Measurements from ENCODE around the gene SYPL2. TPM values are rescaled to one million over a fixed set of nuclear protein-coding genes. Genes with fewer than 3 reads are reported as not detected.
"Not testable (repeated sequence)": the region's sequence is repeated elsewhere in the genome, so short reads cannot be mapped to it uniquely, and the experiment has no call there.

Gene SYPL2
- total and polyA plus RNA-seq, 2 donors = 2.4 to 4.5 TPM

GRCh38 chr1:109445949-109446695 is 20.2 kb upstream of the SYPL2 start:
- WGBS = 51% methylated on average over 11 of the region's 11 CpGs
- H3K4me3 ChIP-seq (ENCODE audit: low read depth, low read length); H3K36me3 ChIP-seq (ENCODE audit: insufficient read depth); DNase-seq (ENCODE audit: extremely low spot score); H3K4me1 ChIP-seq (ENCODE audit: insufficient read depth); H3K27ac ChIP-seq (ENCODE audit: low read depth): not testable (repeated sequence)

GRCh38 chr1:109447524-109447923 is 18.8 kb upstream of the SYPL2 start:
- Histone ChIP-seq H3K4me1 (ENCODE audit: insufficient read depth) (no peaks in the 10 kb centered on the region), H3K27ac (ENCODE audit: low read depth) (no peak overlapping the region), H3K4me3 (ENCODE audit: low read depth, low read length) (no peak overlapping the region), H3K36me3 (ENCODE audit: insufficient read depth) (no peaks in the 10 kb centered on the region)
- 67% methylated on average over 4 of the region's 4 CpGs for WGBS
- no peak for DNase-seq (ENCODE audit: extremely low spot score)

GRCh38 chr1:109454497-109455133 is 11.7 kb upstream of the SYPL2 start:
- Histone ChIP-seq H3K4me3 (ENCODE audit: low read depth, low read length) (no peak overlapping the region), H3K36me3 (ENCODE audit: insufficient read depth) (no peaks in the 10 kb centered on the region), H3K4me1 (ENCODE audit: insufficient read depth) (no peaks in the 10 kb centered on the region), H3K27ac (ENCODE audit: low read depth) (no peak overlapping the region)
- DNase-seq (ENCODE audit: extremely low spot score) = no peak
- WGBS = 96% methylated on average over 1 of the region's 1 CpG

- no peaks in the 10 kb centered on the region for H3K36me3 ChIP-seq (ENCODE audit: insufficient read depth)
- H3K4me1 ChIP-seq (ENCODE audit: insufficient read depth) = no peaks in the 10 kb centered on the region
- no peak overlapping the region for H3K4me3 ChIP-seq (ENCODE audit: low read depth, low read length)
- no peak overlapping the region for H3K27ac ChIP-seq (ENCODE audit: low read depth)
- DNase-seq (ENCODE audit: extremely low spot score) = no peak
- 86% methylated on average over 4 of the region's 4 CpGs for WGBS
These were observed 8.5 kb upstream of the SYPL2 start for GRCh38 chr1:109457819-109458218.

- DNase-seq (ENCODE audit: extremely low spot score) = no peak
- WGBS = 4% methylated on average over 24 of the region's 24 CpGs
- Histone ChIP-seq H3K4me3 (ENCODE audit: low read depth, low read length) (peak overlapping the region; percentile 68), H3K4me1 (ENCODE audit: insufficient read depth) (no peaks in the 10 kb centered on the region), H3K36me3 (ENCODE audit: insufficient read depth) (no peaks in the 10 kb centered on the region), H3K27ac (ENCODE audit: low read depth) (no peak overlapping the region)
These were observed 258 bp upstream of the SYPL2 start for GRCh38 chr1:109466125-109466451.

GRCh38 chr1:109467301-109467777 is 993 bp downstream of the SYPL2 start:
- H3K36me3 ChIP-seq (ENCODE audit: insufficient read depth) = no peaks in the 10 kb centered on the region
- no peak for DNase-seq (ENCODE audit: extremely low spot score)
- peak overlapping the region; percentile 68 for H3K4me3 ChIP-seq (ENCODE audit: low read depth, low read length)
- H3K4me1 ChIP-seq (ENCODE audit: insufficient read depth) = no peaks in the 10 kb centered on the region
- WGBS = 19% methylated on average over 23 of the region's 23 CpGs
- H3K27ac ChIP-seq (ENCODE audit: low read depth) = no peak overlapping the region

- no peak for DNase-seq (ENCODE audit: extremely low spot score)
- Histone ChIP-seq H3K36me3 (ENCODE audit: insufficient read depth) (no peaks in the 10 kb centered on the region), H3K27ac (ENCODE audit: low read depth) (no peak overlapping the region), H3K4me1 (ENCODE audit: insufficient read depth) (no peaks in the 10 kb centered on the region), H3K4me3 (ENCODE audit: low read depth, low read length) (no peak overlapping the region)
- WGBS = 81% methylated on average over 1 of the region's 1 CpG
These were observed 1.7 kb downstream of the SYPL2 start for GRCh38 chr1:109468061-109468460.

GRCh38 chr1:109468903-109469302 is 2.6 kb downstream of the SYPL2 start:
- H3K4me1 ChIP-seq (ENCODE audit: insufficient read depth) = no peaks in the 10 kb centered on the region
- 28% methylated on average over 2 of the region's 2 CpGs for WGBS
- no peak overlapping the region for H3K4me3 ChIP-seq (ENCODE audit: low read depth, low read length)
- no peak overlapping the region for H3K27ac ChIP-seq (ENCODE audit: low read depth)
- DNase-seq (ENCODE audit: extremely low spot score) = no peak
- H3K36me3 ChIP-seq (ENCODE audit: insufficient read depth) = no peaks in the 10 kb centered on the region

GRCh38 chr1:109470245-109470644 is 3.9 kb downstream of the SYPL2 start:
- no peaks in the 10 kb centered on the region for H3K36me3 ChIP-seq (ENCODE audit: insufficient read depth)
- no peak overlapping the region for H3K4me3 ChIP-seq (ENCODE audit: low read depth, low read length)
- no peak for DNase-seq (ENCODE audit: extremely low spot score)
- no peaks in the 10 kb centered on the region for H3K4me1 ChIP-seq (ENCODE audit: insufficient read depth)
- WGBS = 57% methylated on average over 6 of the region's 6 CpGs
- no peak overlapping the region for H3K27ac ChIP-seq (ENCODE audit: low read depth)

GRCh38 chr1:109472779-109473178 is 6.4 kb downstream of the SYPL2 start:
- no peak for DNase-seq (ENCODE audit: extremely low spot score)
- H3K4me3 ChIP-seq (ENCODE audit: low read depth, low read length) = no peak overlapping the region
- H3K36me3 ChIP-seq (ENCODE audit: insufficient read depth) = no peaks in the 10 kb centered on the region
- H3K27ac ChIP-seq (ENCODE audit: low read depth) = no peak overlapping the region
- 62% methylated on average over 3 of the region's 3 CpGs for WGBS
- H3K4me1 ChIP-seq (ENCODE audit: insufficient read depth) = no peaks in the 10 kb centered on the region

GRCh38 chr1:109473284-109474057 is 7.1 kb downstream of the SYPL2 start:
- H3K4me3 ChIP-seq (ENCODE audit: low read depth, low read length); DNase-seq (ENCODE audit: extremely low spot score); H3K36me3 ChIP-seq (ENCODE audit: insufficient read depth); H3K4me1 ChIP-seq (ENCODE audit: insufficient read depth); H3K27ac ChIP-seq (ENCODE audit: low read depth): not testable (repeated sequence)
- 87% methylated on average over 12 of the region's 12 CpGs for WGBS

GRCh38 chr1:109474697-109475096 is 8.4 kb downstream of the SYPL2 start:
- H3K4me1 ChIP-seq (ENCODE audit: insufficient read depth) = no peaks in the 10 kb centered on the region
- 70% methylated on average over 1 of the region's 1 CpG for WGBS
- H3K36me3 ChIP-seq (ENCODE audit: insufficient read depth) = no peaks in the 10 kb centered on the region
- no peak overlapping the region for H3K4me3 ChIP-seq (ENCODE audit: low read depth, low read length)
- no peak overlapping the region for H3K27ac ChIP-seq (ENCODE audit: low read depth)
- no peak for DNase-seq (ENCODE audit: extremely low spot score)

GRCh38 chr1:109475261-109475660 is 8.9 kb downstream of the SYPL2 start:
- H3K36me3 ChIP-seq (ENCODE audit: insufficient read depth) = no peaks in the 10 kb centered on the region

GRCh38 chr1:109476825-109477224 is 10.5 kb downstream of the SYPL2 start:
- H3K27ac ChIP-seq (ENCODE audit: low read depth) = no peak overlapping the region
- 90% methylated on average over 8 of the region's 8 CpGs for WGBS
- no peak overlapping the region for H3K4me3 ChIP-seq (ENCODE audit: low read depth, low read length)
- no peak for DNase-seq (ENCODE audit: extremely low spot score)
- H3K4me1 ChIP-seq (ENCODE audit: insufficient read depth) = no peaks in the 10 kb centered on the region
- H3K36me3 ChIP-seq (ENCODE audit: insufficient read depth) = no peaks in the 10 kb centered on the region

More at GRCh38 chr1:109475261-109475660, 8.9 kb downstream of the SYPL2 start:
- 84% methylated on average over 9 of the region's 9 CpGs for WGBS
- H3K4me1 ChIP-seq (ENCODE audit: insufficient read depth) = no peaks in the 10 kb centered on the region
- no peak overlapping the region for H3K4me3 ChIP-seq (ENCODE audit: low read depth, low read length)
- DNase-seq (ENCODE audit: extremely low spot score) = no peak
- no peak overlapping the region for H3K27ac ChIP-seq (ENCODE audit: low read depth)

All from urinary bladder (tissue), 4 donors.